IMR-90 (cell line): ENCODE results near the gene GCC1. TPM values are rescaled to one million over a fixed set of nuclear protein-coding genes. Genes with fewer than 3 reads are reported as not detected.

Source experiments
- ATAC-seq: fragments of 200-7000 bp; cut with Tn5 transposase; 2 replicates; pipeline ENCODE4 v1.9.1; 2020; ENCODE audit warnings: low read depth, mild to moderate bottlenecking, moderate library complexity
- BruUV-seq: library from RNA; stranded (reverse); fragments of 400-500 nt; replicated peaks from 2 replicates; lab custom pipeline; 2021; lab: Mats Ljungman, UMichigan
- CTCF ChIA-PET: fragments of 300-600 bp; formaldehyde crosslinking; extraction: SDS; loops from one replicate; lab custom pipeline; 2021; ENCODE audit warnings: antibody characterized with exemption; lab: Yijun Ruan, JAX
- POLR2A ChIA-PET: fragments of 300-600 bp; sonication (Branson Sonifier 250); formaldehyde crosslinking; loops from one replicate; lab custom pipeline; 2022; ENCODE audit warnings: antibody characterized with exemption; ENCODE audit not compliant: unreplicated experiment; lab: Charles Lee
- DNase-seq: peaks from one replicate; pipeline ENCODE4 v3.0.0; 2013
- H2AFZ ChIP-seq: replicated peaks from 2 replicates; pipeline ENCODE3; 2013; ENCODE audit warnings: low read length, mild to moderate bottlenecking; ENCODE audit not compliant: poor library complexity
- H2AK5ac ChIP-seq: 2 replicates; pipeline ENCODE4 v1.6.1; 2013; ENCODE audit warnings: low read depth, low read length, inconsistent platforms
- H2AK9ac ChIP-seq: replicated peaks from 2 replicates; pipeline ENCODE3; 2013; ENCODE audit warnings: mild to moderate bottlenecking, low read depth, low read length, moderate library complexity; ENCODE audit not compliant: poor library complexity
- H2BK120ac ChIP-seq: 2 replicates; pipeline ENCODE4 v1.6.1; 2013; ENCODE audit warnings: low read depth, low read length, inconsistent platforms
- H2BK15ac ChIP-seq: 3 replicates; pipeline ENCODE4 v1.6.1; 2013; ENCODE audit warnings: low read depth, low read length, inconsistent platforms
- H2BK20ac ChIP-seq: 2 replicates; pipeline ENCODE4 v1.6.1; 2013; ENCODE audit warnings: low read depth, mild to moderate bottlenecking, inconsistent platforms, low read length, moderate library complexity
- H2BK5ac ChIP-seq: 2 replicates; pipeline ENCODE4 v1.6.1; 2013; ENCODE audit warnings: mild to moderate bottlenecking, low read depth, low read length, inconsistent platforms; ENCODE audit not compliant: poor library complexity, severe bottlenecking
- H3K14ac ChIP-seq: replicated peaks from 2 replicates; pipeline ENCODE4 v1.6.1; 2013; ENCODE audit warnings: low read depth, low read length, inconsistent platforms
- H3K18ac ChIP-seq: 2 replicates; pipeline ENCODE4 v1.6.1; 2013; ENCODE audit warnings: low read depth, low read length, control low read depth
- H3K23ac ChIP-seq: 2 replicates; pipeline ENCODE4 v1.6.1; 2013; ENCODE audit warnings: low read depth, low read length, inconsistent platforms
- H3K27ac ChIP-seq: 2 replicates; pipeline ENCODE4 v1.5.1; 2013; ENCODE audit warnings: mild to moderate bottlenecking, control low read depth, low read length; ENCODE audit not compliant: insufficient read depth
- H3K27me3 ChIP-seq: 2 replicates; pipeline ENCODE4 v1.6.1; 2013; ENCODE audit warnings: low read length; ENCODE audit not compliant: control insufficient read depth, insufficient read depth
- H3K36me3 ChIP-seq: 2 replicates; pipeline ENCODE4 v1.6.1; 2013; ENCODE audit warnings: low read length, mixed read lengths; ENCODE audit not compliant: control insufficient read depth, insufficient read depth
- H3K4ac ChIP-seq: 2 replicates; pipeline ENCODE4 v1.6.1; 2013; ENCODE audit warnings: low read depth, low read length, inconsistent platforms
- H3K4me1 ChIP-seq: 2 replicates; pipeline ENCODE4 v1.6.1; 2013; ENCODE audit warnings: low read length, mixed read lengths; ENCODE audit not compliant: control insufficient read depth, insufficient read depth
- H3K4me2 ChIP-seq: 2 replicates; pipeline ENCODE4 v1.6.1; 2013; ENCODE audit warnings: low read depth, mild to moderate bottlenecking, control low read depth, low read length, moderate library complexity
- H3K4me3 ChIP-seq: 2 replicates; pipeline ENCODE4 v1.5.1; 2013; ENCODE audit warnings: low read depth, mild to moderate bottlenecking, control low read depth, low read length, moderate library complexity; ENCODE audit not compliant: insufficient read depth
- H3K56ac ChIP-seq: 2 replicates; pipeline ENCODE4 v1.6.1; 2013; ENCODE audit warnings: low read length, inconsistent platforms; ENCODE audit not compliant: insufficient read depth; ENCODE audit errors: extremely low read depth
- H3K79me1 ChIP-seq, 2 experiments: 2 replicates each; pipeline ENCODE4 v1.6.1; 2013; ENCODE audit warnings: low read length in 2 of 2, inconsistent platforms in 1 of 2, low read depth in 1 of 2
- H3K9ac ChIP-seq: 2 replicates; pipeline ENCODE4 v1.6.1; 2013; ENCODE audit warnings: low read depth, low read length, control low read depth
- H3K9me1 ChIP-seq: 2 replicates; pipeline ENCODE4 v1.6.1; 2013; ENCODE audit warnings: low read length, inconsistent platforms; ENCODE audit not compliant: insufficient read depth
- H3K9me3 ChIP-seq: 2 replicates; pipeline ENCODE4 v1.6.1; 2013; ENCODE audit warnings: low read length; ENCODE audit not compliant: control insufficient read depth, insufficient read depth
- H4K20me1 ChIP-seq: 2 replicates; pipeline ENCODE4 v1.6.1; 2013; ENCODE audit warnings: low read length, inconsistent platforms; ENCODE audit not compliant: insufficient read depth
- H4K5ac ChIP-seq: 2 replicates; pipeline ENCODE4 v1.6.1; 2013; ENCODE audit warnings: mild to moderate bottlenecking, low read depth, low read length, control low read depth
- H4K8ac ChIP-seq, 2 experiments: 2 replicates each; pipeline ENCODE4 v1.6.1; 2013; ENCODE audit warnings: low read depth in 2 of 2, low read length in 2 of 2, control low read depth in 1 of 2, inconsistent platforms in 1 of 2
- H4K91ac ChIP-seq: 2 replicates; pipeline ENCODE4 v1.6.1; 2013; ENCODE audit warnings: low read depth, low read length, inconsistent platforms; ENCODE audit not compliant: insufficient read depth
- BHLHE40 ChIP-seq: fragments of 150-350 bp; IDR thresholded peaks from 2 replicates; pipeline ENCODE4 v1.6.1; 2016; ENCODE audit warnings: mild to moderate bottlenecking, low read depth, low read length
- CHD1 ChIP-seq: IDR thresholded peaks from 2 replicates; pipeline ENCODE4 v1.6.1; 2012; ENCODE audit warnings: low read depth, low read length, improper control_type of control experiment
- CTCF ChIP-seq: conservative IDR thresholded peaks from 2 replicates; pipeline ENCODE4 v1.5.1; 2012; ENCODE audit warnings: mild to moderate bottlenecking, low read depth, low read length, improper control_type of control experiment
- MAFK ChIP-seq: IDR thresholded peaks from 2 replicates; pipeline ENCODE4 v1.6.1; 2012; ENCODE audit warnings: low read depth, low read length, improper control_type of control experiment
- MAZ ChIP-seq: IDR thresholded peaks from 2 replicates; pipeline ENCODE4 v1.6.1; 2012; ENCODE audit warnings: low read depth, mild to moderate bottlenecking, low read length, improper control_type of control experiment, moderate library complexity, borderline replicate concordance
- MXI1 ChIP-seq: IDR thresholded peaks from 2 replicates; pipeline ENCODE4 v1.6.1; 2012; ENCODE audit warnings: low read depth, mild to moderate bottlenecking, low read length, moderate library complexity, borderline replicate concordance
- NFE2L2 ChIP-seq: fragments of 150-350 bp; IDR thresholded peaks from 2 replicates; pipeline ENCODE4 v1.6.1; 2016; ENCODE audit warnings: low read depth, mild to moderate bottlenecking, low read length
- POLR2A ChIP-seq: IDR thresholded peaks from 2 replicates; pipeline ENCODE4 v1.6.1; 2012; ENCODE audit warnings: mild to moderate bottlenecking, low read depth, low read length
- RAD21 ChIP-seq: IDR thresholded peaks from 2 replicates; pipeline ENCODE4 v1.6.1; 2012; ENCODE audit warnings: low read length, improper control_type of control experiment
- RCOR1 ChIP-seq: IDR thresholded peaks from 2 replicates; pipeline ENCODE4 v1.6.1; 2012; ENCODE audit warnings: mild to moderate bottlenecking, low read length, improper control_type of control experiment; ENCODE audit not compliant: insufficient replicate concordance
- RFX5 ChIP-seq: IDR thresholded peaks from 2 replicates; pipeline ENCODE4 v1.8.0; 2012; ENCODE audit warnings: low read depth, mild to moderate bottlenecking, low read length, moderate library complexity
- USF2 ChIP-seq: fragments of 150-350 bp; IDR thresholded peaks from 2 replicates; pipeline ENCODE4 v1.6.1; 2017; ENCODE audit warnings: mild to moderate bottlenecking, antibody characterized with exemption, low read length, low read depth
- WGBS, 2 experiments: methylation state at CpG; one replicate each; pipeline versions ENCODE4 v1.1.5 to v1.1.7; 2013; ENCODE audit warnings: missing lambda C conversion rate in 2 of 2; ENCODE audit not compliant: insufficient read length in 1 of 2; ENCODE audit errors: extremely low coverage in 2 of 2; 5-methylcytosine and 5-hydroxymethylcytosine counted together
- dilution Hi-C: fragments of 300-500 bp; cut with HindIII; formaldehyde crosslinking; loops from one replicate; pipeline ENCODE4 v1.14.3; 2018; ENCODE audit warnings: low sequenced_read_pairs; ENCODE audit not compliant: unreplicated experiment
- in situ Hi-C: fragments of 300-500 bp; cut with MboI; formaldehyde crosslinking; loops from 3 replicates; pipeline ENCODE4 v1.14.3; 2019; ENCODE audit warnings: low sequenced_read_pairs, inconsistent platforms, mixed read lengths
- intact Hi-C: fragments of 100-400 bp; cut with micrococcal nuclease; formaldehyde crosslinking; loops from 2 replicates; pipeline ENCODE4 v1.10.0; 2022
- polyA plus RNA-seq, 3 experiments: library from polyadenylated mRNA; depleted of rRNA; stranded (reverse); fragments of >200 nt; gene quantifications; 2 replicates each; pipeline ENCODE4 v1.2.3, GENCODE V29; 2012; ENCODE audit warnings: low replicate concordance in 1 of 3
- total RNA-seq: library from RNA; depleted of rRNA; stranded (reverse); fragments of >200 nt; gene quantifications from 2 replicates; pipeline ENCODE4 v1.2.3, GENCODE V29; 2012
- TF ChIP-seq, protein P1 (sequence below): fragments of 150-350 bp; IDR thresholded peaks from 2 replicates; pipeline ENCODE4 v1.6.1; 2016; ENCODE audit warnings: low read depth, mild to moderate bottlenecking, low read length, moderate library complexity, borderline replicate concordance

Gene GCC1
- total and polyA plus RNA-seq, 2 of the 4 experiments (the other 2 are of a cell fraction): 6.1 to 22.9 TPM

DNA sequence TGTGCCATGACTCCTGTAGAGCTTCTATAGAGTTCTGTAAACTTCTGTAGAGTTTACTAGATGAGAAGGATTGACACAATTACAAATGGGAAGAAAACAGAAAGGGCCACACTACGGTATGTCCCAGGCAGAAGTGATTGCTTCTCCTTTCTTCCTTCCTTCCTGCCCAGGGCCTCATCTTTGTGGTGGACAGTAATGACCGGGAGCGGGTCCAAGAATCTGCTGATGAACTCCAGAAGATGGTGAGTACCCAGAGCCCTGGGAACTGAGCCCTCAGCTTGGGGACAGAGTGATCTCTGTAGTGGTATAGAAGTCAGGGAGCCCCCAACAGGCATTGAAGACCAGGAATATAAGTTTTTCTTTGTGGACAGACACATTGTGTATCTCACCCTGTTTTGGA is 4.5 kb upstream of the GCC1 start:
- in situ Hi-C loops: no loop called here
- peaks cover 7% of the 10 kb centered on the region for H4K20me1 ChIP-seq
- H3K36me3 ChIP-seq: peaks cover 11% of the 10 kb centered on the region
- no peak overlapping the region for H3K14ac ChIP-seq
- dilution Hi-C loops: no loop called here
- intact Hi-C loops: loop anchor here (2.0 to 10.0 kb wide), 5 partner anchors 43 to 619 kb away; partner anchors contain the start of genes LRRC4 and ZNF800
- H4K8ac ChIP-seq: no peak overlapping the region
- BruUV-seq: no TSS peak
- H3K79me1 ChIP-seq: peaks cover 15 to 35% of the 10 kb centered on the region in 2 experiments; a peak in 3 of 4 replicates
- DNase-seq: no peak
- no peak overlapping the region for H2BK15ac ChIP-seq
- no peak overlapping the region for H3K9ac ChIP-seq
- H3K4me2 ChIP-seq: no peak overlapping the region; the same call in 1 of the 2 replicates
- no peak overlapping the region for H3K18ac ChIP-seq
- CTCF ChIA-PET: interaction anchor here (2.0 kb wide), 1 partner anchor 118 kb away, joined by 7 read pairs; no protein-coding TSS in a partner anchor
- no peak overlapping the region for H2AFZ ChIP-seq
- no peaks in the 10 kb centered on the region for H3K27me3 ChIP-seq
- peaks cover 10% of the 10 kb centered on the region for H3K9me1 ChIP-seq
- no peak overlapping the region for H3K27ac ChIP-seq
- no peak overlapping the region for H3K56ac ChIP-seq
- H3K4me3 ChIP-seq: no peak overlapping the region
- H3K9me3 ChIP-seq: no peaks in the 10 kb centered on the region
- no peak for TF ChIP-seq CTCF
- no peak for TF ChIP-seq RFX5
- no peak for TF ChIP-seq CHD1
- TF ChIP-seq USF2: no peak
- no peak for TF ChIP-seq MXI1
- no peak for TF ChIP-seq NFE2L2
- no peak for TF ChIP-seq MAFK
- TF ChIP-seq RAD21: no peak
- no peak for TF ChIP-seq MAZ
- TF ChIP-seq POLR2A: no peak
- TF ChIP-seq RCOR1: no peak
- TF ChIP-seq BHLHE40: no peak
- TF ChIP-seq, protein P1, sequence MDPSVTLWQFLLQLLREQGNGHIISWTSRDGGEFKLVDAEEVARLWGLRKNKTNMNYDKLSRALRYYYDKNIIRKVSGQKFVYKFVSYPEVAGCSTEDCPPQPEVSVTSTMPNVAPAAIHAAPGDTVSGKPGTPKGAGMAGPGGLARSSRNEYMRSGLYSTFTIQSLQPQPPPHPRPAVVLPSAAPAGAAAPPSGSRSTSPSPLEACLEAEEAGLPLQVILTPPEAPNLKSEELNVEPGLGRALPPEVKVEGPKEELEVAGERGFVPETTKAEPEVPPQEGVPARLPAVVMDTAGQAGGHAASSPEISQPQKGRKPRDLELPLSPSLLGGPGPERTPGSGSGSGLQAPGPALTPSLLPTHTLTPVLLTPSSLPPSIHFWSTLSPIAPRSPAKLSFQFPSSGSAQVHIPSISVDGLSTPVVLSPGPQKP: no peak
- H3K4ac ChIP-seq: no peak overlapping the region
- no peak overlapping the region for H2BK20ac ChIP-seq
- no peak overlapping the region for H2BK120ac ChIP-seq
- no peak overlapping the region for H2BK5ac ChIP-seq
- H3K23ac ChIP-seq: no peak overlapping the region
- no CpG with 5 or more reads among the region's 3 CpGs for WGBS, 2 experiments
- H3K4me1 ChIP-seq: peaks cover 8% of the 10 kb centered on the region
- no peak overlapping the region for H4K5ac ChIP-seq
- ATAC-seq: no peak
- POLR2A ChIA-PET: no interaction called here
- no peak overlapping the region for H4K91ac ChIP-seq
- no peak overlapping the region for H2AK9ac ChIP-seq
- no peak overlapping the region for H2AK5ac ChIP-seq
